Activated T-helper 2 cell treated with anti-CD3 and anti-CD28 coated beads, Interferon-gamma antibody, Interleukin-2, Interleukin-4, amounts not matched to agents 10 μg/mL and 5 μg/mL and 100 μg/mL, durations not matched to agents 14 hours and 24 hours and 36 hours (primary cell): ENCODE data around the gene PCDHGA5. TPM values are rescaled to one million over a fixed set of nuclear protein-coding genes. Genes with fewer than 3 reads are reported as not detected.
"Not testable (repeated sequence)": the region's sequence is repeated elsewhere in the genome, so short reads cannot be mapped to it uniquely, and the experiment has no call there.

Experiments
- DNase-seq: peaks from one replicate; pipeline ENCODE4 v3.0.0; 2021; ENCODE audit warnings: low spot score
- H3K27ac Mint-ChIP-seq: one replicate; pipeline ENCODE4 v1.8.0; 2021; ENCODE audit warnings: mixed read lengths
- H3K27me3 Mint-ChIP-seq: one replicate; pipeline ENCODE4 v1.8.0; 2021; ENCODE audit warnings: low read depth, mixed read lengths
- H3K36me3 Mint-ChIP-seq: one replicate; pipeline ENCODE4 v1.8.0; 2021; ENCODE audit warnings: low read depth, mixed read lengths
- H3K4me1 Mint-ChIP-seq: one replicate; pipeline ENCODE4 v1.8.0; 2021; ENCODE audit warnings: low read depth, mixed read lengths
- H3K4me3 Mint-ChIP-seq: one replicate; pipeline ENCODE4 v1.8.0; 2021; ENCODE audit warnings: low read depth, mild to moderate bottlenecking, moderate library complexity, mixed read lengths
- H3K9me3 Mint-ChIP-seq: one replicate; pipeline ENCODE4 v1.8.0; 2021; ENCODE audit warnings: mixed read lengths
- intact Hi-C: fragments of 100-400 bp; cut with micrococcal nuclease; formaldehyde crosslinking; loops from one replicate; pipeline ENCODE4 v1.15.1; 2023
- total RNA-seq: library from RNA; stranded (reverse); gene quantifications from 2 replicates; pipeline ENCODE4 v1.2.3, GENCODE V29; 2022

PCDHGA5 gene
- total RNA-seq, 1 donor from 2014 or later, result 0.43 TPM

GRCh38 chr5:141340781-141341354 lies 23.1 kb upstream of the PCDHGA5 start:
- not testable (repeated sequence) for H3K27ac Mint-ChIP-seq, H3K4me1 Mint-ChIP-seq
- H3K27me3 Mint-ChIP-seq, result peaks cover 26% of the 10 kb centered on the region

GRCh38 chr5:141342773-141343172 lies 21.2 kb upstream of the PCDHGA5 start:
- peaks cover 45% of the 10 kb centered on the region for H3K9me3 Mint-ChIP-seq
- no peak overlapping the region for H3K27ac Mint-ChIP-seq
- peaks cover 4% of the 10 kb centered on the region for H3K4me1 Mint-ChIP-seq
- no peak for DNase-seq
- no peaks in the 10 kb centered on the region for H3K36me3 Mint-ChIP-seq
- H3K27me3 Mint-ChIP-seq, result peaks cover 21% of the 10 kb centered on the region
- H3K4me3 Mint-ChIP-seq, result no peak overlapping the region
- intact Hi-C loops, result loop anchor here (5.0 kb wide), 1 partner anchor 155 kb away; the partner anchor contains the start of gene PCDHB9

More at GRCh38 chr5:141340781-141341354, 23.1 kb upstream of the PCDHGA5 start:
- DNase-seq, H3K36me3 Mint-ChIP-seq, H3K4me3 Mint-ChIP-seq: not testable (repeated sequence)
- H3K9me3 Mint-ChIP-seq, result peaks cover 41% of the 10 kb centered on the region
- intact Hi-C loops, result loop anchor here (5.0 kb wide), 1 partner anchor 154 kb away; the partner anchor contains the start of gene PCDHB9

- H3K9me3 Mint-ChIP-seq, result peaks cover 40% of the 10 kb centered on the region
- DNase-seq, result no peak
- H3K4me1 Mint-ChIP-seq, result peaks cover 4% of the 10 kb centered on the region
- intact Hi-C loops, result loop anchor here (5.0 kb wide), 1 partner anchor 156 kb away; the partner anchor contains the start of gene PCDHB9
- no peaks in the 10 kb centered on the region for H3K36me3 Mint-ChIP-seq
- peak within 1 kb of the TSS; percentile 61 for H3K4me3 Mint-ChIP-seq
- H3K27ac Mint-ChIP-seq, result no peak within 1 kb of the TSS
- H3K27me3 Mint-ChIP-seq, result peaks cover 15% of the 10 kb centered on the region
Measured at GRCh38 chr5:141343242-141343952, 20.6 kb upstream of the PCDHGA5 start, which contains the start of gene PCDHGA3. Gene PCDHGA3 (plus strand): TSS chr5:141343829. CDS start chr5:141344034, 205 bp downstream.

GRCh38 chr5:141343953-141344463 lies 20.0 kb upstream of the PCDHGA5 start:
- Mint-ChIP-seq H3K4me1 (peaks cover 2% of the 10 kb centered on the region), H3K9me3 (peaks cover 37% of the 10 kb centered on the region), H3K27ac (no peak overlapping the region), H3K27me3 (peaks cover 13% of the 10 kb centered on the region), H3K4me3 (peak overlapping the region; percentile 61), H3K36me3 (no peaks in the 10 kb centered on the region)
- intact Hi-C loops, result loop anchor here (5.0 kb wide), 1 partner anchor 157 kb away; the partner anchor contains the start of gene PCDHB9
- no peak for DNase-seq

GRCh38 chr5:141345327-141345726 lies 18.6 kb upstream of the PCDHGA5 start:
- DNase-seq, result no peak
- no peak overlapping the region for H3K27ac Mint-ChIP-seq
- H3K9me3 Mint-ChIP-seq, result peaks cover 38% of the 10 kb centered on the region
- intact Hi-C loops, result no loop called here
- no peaks in the 10 kb centered on the region for H3K36me3 Mint-ChIP-seq
- H3K4me3 Mint-ChIP-seq, result no peak overlapping the region
- H3K27me3 Mint-ChIP-seq, result peaks cover 12% of the 10 kb centered on the region
- H3K4me1 Mint-ChIP-seq, result peaks cover 8% of the 10 kb centered on the region

GRCh38 chr5:141346017-141346416 lies 17.9 kb upstream of the PCDHGA5 start:
- intact Hi-C loops, H3K27ac Mint-ChIP-seq, DNase-seq, H3K4me1 Mint-ChIP-seq, H3K4me3 Mint-ChIP-seq, H3K36me3 Mint-ChIP-seq: not testable (repeated sequence)
- H3K27me3 Mint-ChIP-seq, result peaks cover 12% of the 10 kb centered on the region
- peaks cover 37% of the 10 kb centered on the region for H3K9me3 Mint-ChIP-seq

- DNase-seq, result no peak
- Mint-ChIP-seq H3K4me3 (peak within 1 kb of the TSS; percentile 75), H3K27me3 (peaks cover 14% of the 10 kb centered on the region), H3K27ac (no peak within 1 kb of the TSS), H3K36me3 (no peaks in the 10 kb centered on the region), H3K9me3 (peaks cover 21% of the 10 kb centered on the region), H3K4me1 (peaks cover 7% of the 10 kb centered on the region)
- intact Hi-C loops, result loop anchor here (10.0 kb wide), 1 partner anchor 115 kb away; no protein-coding TSS in a partner anchor
Measured at GRCh38 chr5:141349917-141350619, 13.9 kb upstream of the PCDHGA5 start, which contains the start of gene PCDHGB1. Gene PCDHGB1 (plus strand): TSS chr5:141350099. CDS start chr5:141350261, 162 bp downstream.

GRCh38 chr5:141351591-141351990 lies 12.4 kb upstream of the PCDHGA5 start:
- Mint-ChIP-seq H3K9me3 (peaks cover 21% of the 10 kb centered on the region), H3K4me3 (no peak overlapping the region), H3K27me3 (peaks cover 14% of the 10 kb centered on the region), H3K36me3 (no peaks in the 10 kb centered on the region), H3K27ac (no peak overlapping the region), H3K4me1 (peaks cover 7% of the 10 kb centered on the region)
- no peak for DNase-seq
- intact Hi-C loops, result loop anchor here (10.0 kb wide), 1 partner anchor 117 kb away; no protein-coding TSS in a partner anchor

GRCh38 chr5:141354900-141355469 lies 9.0 kb upstream of the PCDHGA5 start, which contains the start of gene PCDHGA4:
Gene PCDHGA4 (plus strand): TSS chr5:141355021. CDS start chr5:141355108, 87 bp downstream.
- Mint-ChIP-seq H3K36me3 (no peaks in the 10 kb centered on the region), H3K27me3 (peaks cover 20% of the 10 kb centered on the region), H3K4me1 (peaks cover 6% of the 10 kb centered on the region), H3K27ac (no peak within 1 kb of the TSS), H3K4me3 (peak within 1 kb of the TSS; percentile 39), H3K9me3 (peaks cover 23% of the 10 kb centered on the region)
- DNase-seq, result no peak
- intact Hi-C loops, result loop anchor here (5.0 to 10.0 kb wide), 4 partner anchors 67 to 202 kb away; partner anchors contain the start of gene PCDHGA11

- DNase-seq, result no peak
- Mint-ChIP-seq H3K27ac (no peak overlapping the region), H3K4me1 (peaks cover 2% of the 10 kb centered on the region), H3K9me3 (peaks cover 21% of the 10 kb centered on the region), H3K27me3 (peaks cover 20% of the 10 kb centered on the region), H3K4me3 (no peak overlapping the region), H3K36me3 (peaks cover 1% of the 10 kb centered on the region)
- intact Hi-C loops, result loop anchor here (5.0 to 10.0 kb wide), 4 partner anchors 67 to 202 kb away; partner anchors contain the start of gene PCDHGA11
Measured at GRCh38 chr5:141355641-141356040, 8.3 kb upstream of the PCDHGA5 start.

GRCh38 chr5:141356133-141356532 lies 7.8 kb upstream of the PCDHGA5 start:
- Mint-ChIP-seq H3K4me1 (peaks cover 2% of the 10 kb centered on the region), H3K4me3 (no peak overlapping the region), H3K27me3 (peaks cover 24% of the 10 kb centered on the region), H3K9me3 (peaks cover 26% of the 10 kb centered on the region), H3K36me3 (peaks cover 3% of the 10 kb centered on the region), H3K27ac (no peak overlapping the region)
- intact Hi-C loops, result loop anchor here (5.0 to 10.0 kb wide), 4 partner anchors 66 to 201 kb away; partner anchors contain the start of gene PCDHGA11
- DNase-seq, result no peak

GRCh38 chr5:141356950-141357349 lies 7.0 kb upstream of the PCDHGA5 start:
- intact Hi-C loops, result loop anchor here (5.0 to 10.0 kb wide), 4 partner anchors 65 to 200 kb away; partner anchors contain the start of gene PCDHGA11
- Mint-ChIP-seq H3K9me3 (peaks cover 31% of the 10 kb centered on the region), H3K27me3 (peaks cover 27% of the 10 kb centered on the region), H3K27ac (no peak overlapping the region), H3K4me3 (no peak overlapping the region), H3K4me1 (peaks cover 2% of the 10 kb centered on the region), H3K36me3 (peaks cover 3% of the 10 kb centered on the region)
- DNase-seq, result no peak
